H9 (cell line): Measurements from ENCODE around the gene S100A6. TPM values are rescaled to one million over a fixed set of nuclear protein-coding genes. Genes with fewer than 3 reads are reported as not detected.

Experiments used
- DNase-seq: peaks from one replicate; pipeline ENCODE4 v3.0.0-alpha.2; 2017
- H2AFZ ChIP-seq: one replicate; pipeline ENCODE4 v1.6.1; 2013; ENCODE audit warnings: mild to moderate bottlenecking, low read length, control low read depth, moderate library complexity
- H2AK5ac ChIP-seq: 2 replicates; pipeline ENCODE4 v1.6.1; 2013; ENCODE audit warnings: low read length, control low read depth, mixed read lengths; ENCODE audit not compliant: insufficient read length
- H2BK120ac ChIP-seq: one replicate; pipeline ENCODE4 v1.6.1; 2013; ENCODE audit warnings: low read depth, mild to moderate bottlenecking, low read length, control low read depth, inconsistent platforms; ENCODE audit not compliant: poor library complexity, severe bottlenecking
- H2BK12ac ChIP-seq: 2 replicates; pipeline ENCODE4 v1.6.1; 2013; ENCODE audit warnings: low read length, control low read depth, mixed read lengths, low read depth; ENCODE audit not compliant: insufficient read length
- H2BK15ac ChIP-seq: 2 replicates; pipeline ENCODE4 v1.6.1; 2013; ENCODE audit warnings: low read depth, low read length, control low read depth
- H2BK20ac ChIP-seq: one replicate; pipeline ENCODE4 v1.6.1; 2013; ENCODE audit warnings: low read depth, mild to moderate bottlenecking, low read length, control low read depth, inconsistent platforms; ENCODE audit not compliant: poor library complexity, severe bottlenecking
- H2BK5ac ChIP-seq: 2 replicates; pipeline ENCODE4 v1.6.1; 2013; ENCODE audit warnings: low read length, control low read depth, mixed read lengths; ENCODE audit not compliant: insufficient read length
- H3K14ac ChIP-seq: 2 replicates; pipeline ENCODE4 v1.6.1; 2013; ENCODE audit warnings: low read length, control low read depth; ENCODE audit not compliant: insufficient read depth
- H3K18ac ChIP-seq: 2 replicates; pipeline ENCODE4 v1.6.1; 2013; ENCODE audit warnings: low read depth, mild to moderate bottlenecking, mixed read lengths, low read length, control low read depth; ENCODE audit not compliant: insufficient read length
- H3K23ac ChIP-seq: 2 replicates; pipeline ENCODE4 v1.6.1; 2013; ENCODE audit warnings: low read length, control low read depth, mixed read lengths, low read depth; ENCODE audit not compliant: insufficient read length
- H3K23me2 ChIP-seq: 2 replicates; pipeline ENCODE4 v1.6.1; 2013; ENCODE audit warnings: low read depth, mild to moderate bottlenecking, mixed read lengths, low read length, control low read depth; ENCODE audit not compliant: insufficient read length, poor library complexity, severe bottlenecking
- H3K27ac ChIP-seq: 2 replicates; pipeline ENCODE4 v1.5.1; 2013; ENCODE audit warnings: low read length, control low read depth, mixed read lengths, low read depth; ENCODE audit not compliant: insufficient read length
- H3K27me3 ChIP-seq: 2 replicates; pipeline ENCODE4 v1.6.1; 2013; ENCODE audit warnings: low read length, control low read depth, inconsistent platforms; ENCODE audit not compliant: insufficient read depth
- H3K4ac ChIP-seq: 2 replicates; pipeline ENCODE4 v1.6.1; 2013; ENCODE audit warnings: low read depth, mild to moderate bottlenecking, control low read depth, inconsistent platforms, low read length, moderate library complexity
- H3K4me1 ChIP-seq: 2 replicates; pipeline ENCODE4 v1.6.1; 2013; ENCODE audit warnings: low read length, control low read depth, inconsistent platforms; ENCODE audit not compliant: insufficient read depth
- H3K4me2 ChIP-seq: 2 replicates; pipeline ENCODE4 v1.6.1; 2013; ENCODE audit warnings: low read length, control low read depth, mixed read lengths; ENCODE audit not compliant: insufficient read length, insufficient read depth
- H3K56ac ChIP-seq: 2 replicates; pipeline ENCODE4 v1.6.1; 2013; ENCODE audit warnings: low read depth, mild to moderate bottlenecking, mixed read lengths, low read length, control low read depth; ENCODE audit not compliant: insufficient read length
- H3K79me1 ChIP-seq: 2 replicates; pipeline ENCODE4 v1.6.1; 2013; ENCODE audit warnings: low read depth, mild to moderate bottlenecking, moderate library complexity, low read length, control low read depth, inconsistent platforms; ENCODE audit not compliant: insufficient read depth, poor library complexity, severe bottlenecking
- H3K79me2 ChIP-seq: 2 replicates; pipeline ENCODE4 v1.6.1; 2013; ENCODE audit warnings: low read length, control low read depth, inconsistent platforms; ENCODE audit not compliant: insufficient read depth
- H3K9ac ChIP-seq: 2 replicates; pipeline ENCODE4 v1.6.1; 2013; ENCODE audit warnings: low read length, control low read depth, mixed read lengths; ENCODE audit not compliant: insufficient read length; ENCODE audit errors: extremely low read depth
- H3K9me3 ChIP-seq: one replicate; pipeline ENCODE4 v1.6.1; 2013; ENCODE audit warnings: low read depth, low read length, inconsistent platforms; ENCODE audit not compliant: control insufficient read depth
- H3T11ph ChIP-seq: one replicate; pipeline ENCODE4 v1.6.1; 2013; ENCODE audit warnings: mild to moderate bottlenecking, low read length, control low read depth, inconsistent platforms
- H4K20me1 ChIP-seq: one replicate; pipeline ENCODE4 v1.6.1; 2013; ENCODE audit not compliant: control insufficient read depth, insufficient read length, insufficient read depth
- H4K5ac ChIP-seq: 2 replicates; pipeline ENCODE4 v1.6.1; 2013; ENCODE audit warnings: low read depth, mild to moderate bottlenecking, mixed read lengths, low read length, control low read depth; ENCODE audit not compliant: insufficient read length
- H4K8ac ChIP-seq: replicated peaks from 2 replicates; pipeline ENCODE4 v1.6.1; 2013; ENCODE audit warnings: low read length, control low read depth, mixed read lengths, low read depth; ENCODE audit not compliant: insufficient read length
- H4K91ac ChIP-seq: 2 replicates; pipeline ENCODE4 v1.6.1; 2013; ENCODE audit warnings: low read depth, mild to moderate bottlenecking, moderate library complexity, mixed read lengths, low read length, control low read depth; ENCODE audit not compliant: insufficient read length
- H3K27ac Mint-ChIP-seq, 3 experiments: 2 replicates in 2 of 3; 3 replicates in 1 of 3; pipeline ENCODE4 v1.8.0; 2020 to 2021; ENCODE audit warnings: mixed read lengths in 3 of 3, mild to moderate bottlenecking in 1 of 3, moderate library complexity in 1 of 3
- H3K27me3 Mint-ChIP-seq: 2 replicates; pipeline ENCODE4 v1.8.0; 2021; ENCODE audit warnings: low read depth, mild to moderate bottlenecking, moderate library complexity, mixed read lengths
- H3K36me3 Mint-ChIP-seq, 3 experiments: 2 replicates in 2 of 3; 3 replicates in 1 of 3; pipeline ENCODE4 v1.8.0; 2020 to 2021; ENCODE audit warnings: low read depth in 3 of 3, mixed read lengths in 3 of 3; ENCODE audit not compliant: insufficient read depth in 1 of 3
- H3K4me1 Mint-ChIP-seq, 2 experiments: 2 replicates each; pipeline ENCODE4 v1.8.0; 2020; ENCODE audit warnings: mixed read lengths in 2 of 2
- H3K4me3 Mint-ChIP-seq, 2 experiments: 2 replicates in 1 of 2; 3 replicates in 1 of 2; pipeline ENCODE4 v1.8.0; 2020 to 2021; ENCODE audit warnings: mild to moderate bottlenecking in 2 of 2, mixed read lengths in 2 of 2, moderate library complexity in 1 of 2
- H3K9me3 Mint-ChIP-seq, 2 experiments: 2 replicates in 1 of 2; 3 replicates in 1 of 2; pipeline ENCODE4 v1.8.0; 2020; ENCODE audit warnings: mild to moderate bottlenecking in 2 of 2, mixed read lengths in 2 of 2, moderate library complexity in 1 of 2
- WGBS: extraction: QIAGEN DNeasy Blood & Tissue Kit; methylation state at CpG from one replicate; pipeline ENCODE4 v1.1.7; 2013; ENCODE audit warnings: missing lambda C conversion rate, low lambda C conversion rate, mixed read lengths; ENCODE audit not compliant: insufficient read length; ENCODE audit errors: extremely low coverage; 5-methylcytosine and 5-hydroxymethylcytosine counted together
- total RNA-seq: library from RNA; stranded (reverse); gene quantifications from 2 replicates; pipeline ENCODE4 v1.2.1, GENCODE V29; 2021
- TF ChIP-seq, protein P1 (sequence below): fragments of 200-600 bp; sonication (generic); conservative IDR thresholded peaks from 3 replicates; pipeline ENCODE4 v1.8.0; 2021; ENCODE audit warnings: antibody characterized with exemption, mild to moderate bottlenecking

The S100A6 gene
- total RNA-seq, 1 experiment from 2014 or later: not detected

DNA sequence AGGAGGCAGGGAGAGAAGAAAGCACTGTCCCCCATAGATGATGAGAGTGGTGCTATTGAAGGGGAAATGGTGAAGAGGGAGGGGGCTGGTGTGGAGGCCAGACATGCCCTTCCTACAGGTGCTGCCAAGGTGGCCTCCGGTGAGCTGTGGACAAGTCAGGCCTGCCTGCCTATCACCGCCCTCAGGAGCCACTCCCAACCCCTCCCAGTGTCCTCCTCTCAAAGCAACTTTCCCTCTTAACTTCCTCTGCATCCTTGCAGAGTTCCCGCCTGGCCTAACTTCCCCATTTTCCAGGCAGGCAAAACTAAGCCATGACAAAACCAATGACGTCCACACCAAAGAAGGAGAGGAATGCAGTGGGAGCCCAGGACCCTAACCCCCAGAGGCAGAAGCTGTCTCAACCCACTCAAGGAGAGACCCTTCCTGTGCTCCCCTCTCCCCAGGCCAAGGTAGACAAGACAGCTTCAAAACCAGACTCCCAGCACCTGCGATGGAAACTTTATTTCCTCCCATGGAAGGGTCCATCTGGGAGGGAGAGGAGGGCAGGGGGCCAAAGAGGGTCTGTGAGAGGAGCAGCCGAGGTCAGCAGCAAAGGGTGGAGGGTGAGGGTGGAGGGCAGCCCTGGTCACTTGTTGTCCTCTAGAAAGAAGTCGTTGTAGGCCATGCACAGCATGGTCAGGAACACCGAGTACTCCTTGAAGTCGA, 1.0 kb upstream of the S100A6 start:
- no peak overlapping the region for H4K91ac ChIP-seq
- H4K5ac ChIP-seq: no peak overlapping the region
- H3K56ac ChIP-seq: no peak overlapping the region
- no peak overlapping the region for H2AK5ac ChIP-seq
- H3K18ac ChIP-seq: no peak overlapping the region
- H4K20me1 ChIP-seq: no peaks in the 10 kb centered on the region
- H2BK5ac ChIP-seq: no peak overlapping the region
- H2BK15ac ChIP-seq: no peak overlapping the region
- no peak overlapping the region for H3K4ac ChIP-seq
- H3K4me1 Mint-ChIP-seq: peaks cover 34 to 43% of the 10 kb centered on the region in 2 experiments
- no peak overlapping the region for H4K8ac ChIP-seq
- peak overlapping the region in 1 of 3 experiments; percentile 40; a peak in 1 of 7 replicates for H3K27ac Mint-ChIP-seq
- H2AFZ ChIP-seq: no peak overlapping the region
- H3K79me1 ChIP-seq: no peaks in the 10 kb centered on the region
- no peaks in the 10 kb centered on the region for H3K79me2 ChIP-seq
- no CpG with 5 or more reads among the region's 9 CpGs for WGBS
- no peak overlapping the region for H2BK120ac ChIP-seq
- H3K4me2 ChIP-seq: peak overlapping the region; percentile 36
- H3K9me3 ChIP-seq: no peaks in the 10 kb centered on the region
- peaks cover 7% of the 10 kb centered on the region; the same call in 1 of the 2 replicates for H3K4me1 ChIP-seq
- H3K27me3 ChIP-seq: no peaks in the 10 kb centered on the region; the same call in 1 of the 2 replicates
- no peak overlapping the region for H3K14ac ChIP-seq
- no peaks in the 10 kb centered on the region for H3K23me2 ChIP-seq
- H3T11ph ChIP-seq: no peak overlapping the region
- H3K23ac ChIP-seq: no peak overlapping the region
- no peaks in the 10 kb centered on the region for H3K9me3 Mint-ChIP-seq
- no peak overlapping the region for H3K9ac ChIP-seq
- H2BK20ac ChIP-seq: no peak overlapping the region
- H2BK12ac ChIP-seq: no peak overlapping the region
- TF ChIP-seq, protein P1, sequence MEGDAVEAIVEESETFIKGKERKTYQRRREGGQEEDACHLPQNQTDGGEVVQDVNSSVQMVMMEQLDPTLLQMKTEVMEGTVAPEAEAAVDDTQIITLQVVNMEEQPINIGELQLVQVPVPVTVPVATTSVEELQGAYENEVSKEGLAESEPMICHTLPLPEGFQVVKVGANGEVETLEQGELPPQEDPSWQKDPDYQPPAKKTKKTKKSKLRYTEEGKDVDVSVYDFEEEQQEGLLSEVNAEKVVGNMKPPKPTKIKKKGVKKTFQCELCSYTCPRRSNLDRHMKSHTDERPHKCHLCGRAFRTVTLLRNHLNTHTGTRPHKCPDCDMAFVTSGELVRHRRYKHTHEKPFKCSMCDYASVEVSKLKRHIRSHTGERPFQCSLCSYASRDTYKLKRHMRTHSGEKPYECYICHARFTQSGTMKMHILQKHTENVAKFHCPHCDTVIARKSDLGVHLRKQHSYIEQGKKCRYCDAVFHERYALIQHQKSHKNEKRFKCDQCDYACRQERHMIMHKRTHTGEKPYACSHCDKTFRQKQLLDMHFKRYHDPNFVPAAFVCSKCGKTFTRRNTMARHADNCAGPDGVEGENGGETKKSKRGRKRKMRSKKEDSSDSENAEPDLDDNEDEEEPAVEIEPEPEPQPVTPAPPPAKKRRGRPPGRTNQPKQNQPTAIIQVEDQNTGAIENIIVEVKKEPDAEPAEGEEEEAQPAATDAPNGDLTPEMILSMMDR: no peak
- no peaks in the 10 kb centered on the region for H3K36me3 Mint-ChIP-seq
- no peak overlapping the region; a peak in 1 of 5 replicates for H3K4me3 Mint-ChIP-seq
- no peak overlapping the region for H3K27ac ChIP-seq
- peaks cover 1% of the 10 kb centered on the region for H3K27me3 Mint-ChIP-seq
- no peak for DNase-seq
